Body of pancreas (tissue), 4 donors: Measurements from ENCODE around the gene LIPC. TPM values are rescaled to one million over a fixed set of nuclear protein-coding genes. Genes with fewer than 3 reads are reported as not detected.

ENCODE experiments used
- ATAC-seq: fragments of 150-250 bp; one replicate; pipeline ENCODE4 v1.9.1; 2016
- DNase-seq, 4 donors: peaks; one replicate each; pipeline ENCODE4 v3.0.0-alpha.2; 2019
- H3K27ac ChIP-seq, 4 donors: fragments of 200-600 bp; sonication (generic); 1 replicate in 3 of 4; 2 replicates in 1 of 4; pipeline versions ENCODE4 v1.5.1 to v1.6.1; 2016 to 2019; ENCODE audit warnings: mild to moderate bottlenecking in 1 of 4, mixed read lengths in 1 of 4, moderate library complexity in 1 of 4
- H3K27me3 ChIP-seq, 2 donors: fragments of 200-600 bp; sonication (generic); one replicate each; pipeline ENCODE4 v1.6.0; 2016; ENCODE audit warnings: mild to moderate bottlenecking in 1 of 2
- H3K36me3 ChIP-seq, 2 donors: fragments of 200-600 bp; sonication (generic); replicated peaks in 1 of 2; 2 replicates each; pipeline ENCODE4 v1.5.1; 2016; ENCODE audit warnings: low read depth in 2 of 2; ENCODE audit not compliant: insufficient read depth in 1 of 2
- H3K4me1 ChIP-seq: fragments of 200-600 bp; sonication (generic); one replicate; pipeline ENCODE4 v1.6.0; 2016
- H3K4me3 ChIP-seq, 2 donors: fragments of 200-600 bp; sonication (generic); 1 replicate in 1 of 2; 2 replicates in 1 of 2; pipeline ENCODE4 v1.5.1; 2016 to 2019
- H3K9me3 ChIP-seq, 3 donors: fragments of 200-600 bp; sonication (generic); 1 replicate in 2 of 3; 2 replicates in 1 of 3; pipeline ENCODE4 v1.5.1; 2016
- POLR2A ChIP-seq, 3 donors: fragments of 450-650 bp; IDR thresholded peaks; one replicate each; pipeline ENCODE4 v1.6.1; 2016; ENCODE audit warnings: antibody characterized with exemption in 3 of 3, mild to moderate bottlenecking in 2 of 3
- WGBS, 2 donors: methylation state at CpG; one replicate each; pipeline ENCODE4 v1.1.5; 2017; 5-methylcytosine and 5-hydroxymethylcytosine counted together
- intact Hi-C: fragments of 100-400 bp; cut with DNase I; formaldehyde crosslinking; loops from one replicate; pipeline ENCODE4 v1.15.1; 2023
- total RNA-seq, 2 donors: library from RNA; depleted of rRNA; stranded (reverse); fragments of >200 nt; gene quantifications; one replicate each; pipeline ENCODE4 v1.1.0, GENCODE V29; 2016
- TF ChIP-seq, protein P1 (sequence below), 7 experiments: fragments of 450-650 bp in 4 of 7; fragments of 200-600 bp in 3 of 7; sonication (generic) in 3 of 7; IDR thresholded peaks; one replicate each; pipeline ENCODE4 v1.5.1; 2016 to 2019; ENCODE audit warnings: antibody characterized with exemption in 7 of 7

The LIPC gene
- total RNA-seq, 2 donors from 2014 or later: 1.6 to 2.3 TPM

DNA sequence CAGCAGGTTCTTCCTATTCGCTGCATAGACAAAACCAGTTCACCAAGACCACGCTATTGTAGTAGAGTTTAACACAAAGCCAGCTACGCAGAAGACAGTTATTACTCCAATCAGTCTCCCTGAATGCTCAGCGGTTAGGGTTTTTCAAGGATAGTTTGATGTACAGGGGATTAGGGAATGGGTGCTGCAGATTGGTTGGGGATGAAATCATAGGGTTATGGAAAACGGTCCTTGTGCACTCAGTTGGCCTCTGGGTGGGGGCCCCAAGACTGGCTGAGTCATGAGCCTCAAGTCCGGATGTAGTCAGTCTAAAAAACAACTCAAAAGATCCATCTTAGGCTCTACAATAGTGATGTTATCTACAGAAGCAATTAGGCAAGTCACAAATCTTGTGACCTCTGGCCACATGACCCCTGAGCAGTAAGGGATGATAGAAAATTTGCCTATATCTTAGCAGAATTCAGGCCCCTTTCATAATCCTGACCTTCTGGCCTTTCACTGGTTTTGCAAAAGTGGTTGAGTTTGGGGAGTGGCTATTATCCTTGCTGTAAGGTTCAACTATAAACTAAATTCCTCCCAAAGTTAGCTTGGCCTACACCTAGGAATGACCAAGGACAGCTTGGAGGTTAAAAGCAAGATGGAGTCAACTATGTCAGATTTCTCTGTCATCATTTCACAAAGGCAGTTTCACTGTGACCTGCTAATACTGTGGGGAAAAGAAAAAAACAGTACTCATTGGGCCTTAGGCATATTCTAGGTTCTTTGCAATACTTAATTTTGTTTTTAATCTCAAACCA is 57.7 kb downstream of the LIPC start:
- ATAC-seq: no peak
- TF ChIP-seq POLR2A (IDR thresholded peaks at IDR 0.05): no peak
- TF ChIP-seq, protein P1, sequence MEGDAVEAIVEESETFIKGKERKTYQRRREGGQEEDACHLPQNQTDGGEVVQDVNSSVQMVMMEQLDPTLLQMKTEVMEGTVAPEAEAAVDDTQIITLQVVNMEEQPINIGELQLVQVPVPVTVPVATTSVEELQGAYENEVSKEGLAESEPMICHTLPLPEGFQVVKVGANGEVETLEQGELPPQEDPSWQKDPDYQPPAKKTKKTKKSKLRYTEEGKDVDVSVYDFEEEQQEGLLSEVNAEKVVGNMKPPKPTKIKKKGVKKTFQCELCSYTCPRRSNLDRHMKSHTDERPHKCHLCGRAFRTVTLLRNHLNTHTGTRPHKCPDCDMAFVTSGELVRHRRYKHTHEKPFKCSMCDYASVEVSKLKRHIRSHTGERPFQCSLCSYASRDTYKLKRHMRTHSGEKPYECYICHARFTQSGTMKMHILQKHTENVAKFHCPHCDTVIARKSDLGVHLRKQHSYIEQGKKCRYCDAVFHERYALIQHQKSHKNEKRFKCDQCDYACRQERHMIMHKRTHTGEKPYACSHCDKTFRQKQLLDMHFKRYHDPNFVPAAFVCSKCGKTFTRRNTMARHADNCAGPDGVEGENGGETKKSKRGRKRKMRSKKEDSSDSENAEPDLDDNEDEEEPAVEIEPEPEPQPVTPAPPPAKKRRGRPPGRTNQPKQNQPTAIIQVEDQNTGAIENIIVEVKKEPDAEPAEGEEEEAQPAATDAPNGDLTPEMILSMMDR (IDR thresholded peaks at IDR 0.05): no peak
- no peaks in the 10 kb centered on the region for H3K27me3 ChIP-seq

DNA sequence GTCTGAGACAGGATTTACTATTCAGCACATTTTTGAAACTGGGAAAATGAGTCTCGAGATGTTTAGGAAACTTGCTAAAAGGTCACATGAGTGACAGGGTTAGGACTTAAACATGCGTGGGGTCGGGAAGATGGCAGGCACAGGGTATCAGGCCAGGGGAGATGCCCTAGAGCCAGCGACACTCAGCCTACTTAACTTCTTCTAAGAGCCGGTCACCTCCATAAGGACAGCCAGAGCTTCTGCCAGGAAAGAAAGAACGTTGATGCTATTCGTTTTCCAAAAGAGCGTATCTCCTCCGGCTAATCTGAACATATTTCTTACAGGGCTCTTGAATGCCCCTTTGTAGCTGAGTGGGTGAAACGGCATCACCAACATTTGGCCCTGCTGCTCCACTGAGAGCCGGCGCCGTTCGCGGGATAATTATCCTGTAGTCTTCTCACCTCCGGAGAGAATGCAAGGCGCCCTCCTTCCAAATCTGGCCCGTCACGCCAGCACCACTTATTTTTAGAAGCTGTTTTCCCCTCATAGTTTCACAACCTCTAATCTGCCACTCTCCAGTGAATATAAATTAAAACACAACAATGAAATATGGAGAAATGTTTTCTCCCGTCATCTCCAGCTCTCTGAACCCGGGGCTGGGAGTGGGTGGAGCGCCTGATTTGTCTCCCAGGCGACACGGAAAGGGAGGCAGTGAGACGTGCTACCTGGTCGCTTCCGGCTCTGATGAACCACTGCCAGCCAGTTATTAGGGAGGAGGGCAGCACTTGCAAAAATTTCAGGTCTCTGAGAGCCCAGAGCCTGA is 58.5 kb downstream of the LIPC start:
- no peak for TF ChIP-seq POLR2A (IDR thresholded peaks at IDR 0.05)
- TF ChIP-seq, protein P1 (IDR thresholded peaks at IDR 0.05): no peak
- Histone ChIP-seq H3K36me3 (no peaks in the 10 kb centered on the region), H3K9me3 (peaks cover 0 to 4% (median 0%) of the 10 kb centered on the region in 3 donors), H3K27me3 (no peaks in the 10 kb centered on the region), H3K27ac (peak overlapping the region in 3 of 4 donors; percentile 30 to 55 (median 44)), H3K4me3 (no peak overlapping the region), H3K4me1 (peaks cover 7% of the 10 kb centered on the region)
- 82 to 88% methylated on average over 27 of the region's 27 CpGs for WGBS, 2 donors
- intact Hi-C loops: no loop called here
- ATAC-seq (peak; percentile 45), DNase-seq (peak in 2 of 4 donors; percentile 34 to 42)

More for the DNA sequence above, 57.7 kb downstream of the LIPC start:
- Histone ChIP-seq H3K27ac (no peak overlapping the region), H3K9me3 (peaks cover 0 to 4% (median 0%) of the 10 kb centered on the region in 3 donors), H3K36me3 (no peaks in the 10 kb centered on the region), H3K4me3 (no peak overlapping the region), H3K4me1 (peaks cover 7% of the 10 kb centered on the region)
- intact Hi-C loops: no loop called here
- 92% methylated on average over 6 of the region's 6 CpGs for WGBS, 2 donors
- no peak for DNase-seq

DNA sequence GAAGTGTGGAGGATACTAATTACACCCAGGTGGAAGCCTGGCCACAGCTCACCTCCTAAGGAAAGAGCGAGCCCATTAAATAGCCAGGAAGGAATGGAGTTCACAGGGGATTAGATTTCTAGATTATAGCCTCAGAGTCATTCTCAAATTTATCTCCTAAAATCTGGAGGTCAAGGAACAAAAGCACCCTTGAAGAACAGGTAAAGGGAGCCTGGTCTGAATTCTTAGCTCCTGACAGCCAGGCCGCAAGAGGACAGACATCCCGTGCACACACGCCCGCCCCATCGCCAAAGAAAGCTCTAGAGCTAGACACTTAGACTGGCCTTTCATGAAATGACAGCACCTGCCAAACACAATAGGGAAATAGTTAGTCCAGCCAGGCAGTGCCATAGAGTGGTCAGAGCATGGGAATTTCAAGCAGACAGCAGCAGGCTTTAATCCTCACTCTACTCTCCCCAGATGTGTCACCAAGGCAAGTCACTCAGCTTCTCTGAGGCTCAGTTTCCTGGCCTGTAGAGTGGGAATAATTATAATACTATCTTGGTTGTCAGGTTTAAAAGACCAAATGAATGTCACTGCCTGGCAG is 59.2 kb downstream of the LIPC start:
- Histone ChIP-seq H3K4me1 (peaks cover 7% of the 10 kb centered on the region), H3K36me3 (no peaks in the 10 kb centered on the region), H3K4me3 (no peak overlapping the region), H3K9me3 (peaks cover 0 to 4% (median 0%) of the 10 kb centered on the region in 3 donors), H3K27ac (peak overlapping the region; percentile 8 to 55 (median 37)), H3K27me3 (no peaks in the 10 kb centered on the region)
- intact Hi-C loops: no loop called here
- ATAC-seq: peak; percentile 43
- WGBS, 2 donors: 86 to 89% methylated on average over 6 of the region's 6 CpGs
- DNase-seq: no peak
- no peak for TF ChIP-seq POLR2A (IDR thresholded peaks at IDR 0.05)

DNA sequence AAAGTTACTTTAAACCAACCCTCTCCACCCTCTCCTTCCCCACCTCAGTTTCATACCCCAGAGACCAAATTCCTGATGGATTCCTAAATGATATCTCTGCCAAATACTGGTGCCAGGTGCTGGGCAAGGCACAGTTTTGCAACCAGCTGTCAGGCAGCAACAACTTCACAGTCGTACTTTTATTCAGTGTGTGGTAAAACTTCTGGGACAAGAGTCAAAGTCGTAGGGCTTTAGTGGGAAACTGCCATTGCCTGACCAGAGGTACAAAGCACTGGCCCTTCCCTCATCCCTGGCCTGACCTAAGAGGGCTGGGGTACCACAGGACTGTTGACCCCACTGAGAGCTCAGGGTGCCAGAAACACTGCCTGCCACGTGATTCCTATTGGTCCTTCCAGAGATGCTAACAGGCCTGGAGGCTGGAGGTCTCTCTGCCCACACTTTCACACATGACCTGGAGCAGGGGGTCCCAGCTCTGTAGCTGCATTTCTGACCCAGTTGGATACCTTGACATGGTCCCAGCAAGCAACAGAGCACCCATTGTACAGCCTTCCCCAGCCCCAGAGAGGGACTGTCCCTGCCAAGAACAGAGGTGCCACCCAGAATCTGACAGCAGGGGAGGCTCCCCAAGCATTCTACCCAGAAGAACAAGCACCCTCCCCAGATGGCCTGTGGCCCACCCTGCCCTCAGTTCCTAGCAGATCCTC is 59.9 kb downstream of the LIPC start:
- Histone ChIP-seq H3K4me1 (peaks cover 7% of the 10 kb centered on the region), H3K27me3 (no peaks in the 10 kb centered on the region), H3K9me3 (peaks cover 0 to 4% (median 0%) of the 10 kb centered on the region in 3 donors), H3K4me3 (no peak overlapping the region), H3K27ac (peak overlapping the region; percentile 30 to 55 (median 38)), H3K36me3 (no peaks in the 10 kb centered on the region)
- ATAC-seq (peak; percentile 28), DNase-seq (no peak)
- 45 to 79% methylated on average over 2 to 3 of the region's 3 CpGs for WGBS, 2 donors
- intact Hi-C loops: no loop called here
- TF ChIP-seq POLR2A (IDR thresholded peaks at IDR 0.05): no peak
- TF ChIP-seq, protein P1 (IDR thresholded peaks at IDR 0.05): no peak
